PC-3 (cell line): ENCODE data around the gene PCSK5. TPM values are rescaled to one million over a fixed set of nuclear protein-coding genes. Genes with fewer than 3 reads are reported as not detected.

Experiments
- ATAC-seq: fragments of 200-7000 bp; cut with Tn5 transposase; 2 replicates; pipeline ENCODE4 v1.9.1; 2020; ENCODE audit warnings: mild to moderate bottlenecking, moderate library complexity
- BruUV-seq: library from RNA; stranded (reverse); fragments of 400-500 nt; replicated peaks from 2 replicates; lab custom pipeline; 2021; lab: Mats Ljungman, UMichigan
- CTCF ChIA-PET: fragments of 300-600 bp; sonication (Branson Sonifier 250); formaldehyde crosslinking; loops from one replicate; lab custom pipeline; 2022; ENCODE audit warnings: antibody characterized with exemption; lab: Charles Lee
- POLR2A ChIA-PET: fragments of 300-600 bp; sonication (Branson Sonifier 250); formaldehyde crosslinking; loops from one replicate; lab custom pipeline; 2022; ENCODE audit warnings: antibody characterized with exemption; ENCODE audit not compliant: unreplicated experiment; lab: Charles Lee
- DNase-seq: peaks from one replicate; pipeline ENCODE4 v3.0.0-alpha.2; 2015
- H2AFZ ChIP-seq: fragments of 300-600 bp; sonication (generic); 2 replicates; pipeline ENCODE4 v1.6.0; 2016; ENCODE audit warnings: antibody characterized with exemption, low read length
- H3F3A ChIP-seq: fragments of 300-600 bp; sonication (generic); one replicate; pipeline ENCODE4 v1.6.0; 2017; ENCODE audit warnings: antibody characterized with exemption, low read length, control low read depth, mild to moderate bottlenecking; ENCODE audit not compliant: unreplicated experiment
- H3K27ac ChIP-seq: fragments of 300-600 bp; sonication (generic); 2 replicates; pipeline ENCODE4 v1.5.1; 2016; ENCODE audit warnings: mild to moderate bottlenecking, low read length
- H3K27me3 ChIP-seq: fragments of 300-600 bp; sonication (generic); 2 replicates; pipeline ENCODE4 v1.6.1; 2016; ENCODE audit warnings: low read length, mixed read lengths
- H3K36me3 ChIP-seq: fragments of 300-600 bp; sonication (generic); 2 replicates; pipeline ENCODE4 v1.6.1; 2016; ENCODE audit warnings: low read depth, mixed run types, low read length, mixed read lengths
- H3K4me1 ChIP-seq: fragments of 300-600 bp; sonication (generic); 2 replicates; pipeline ENCODE4 v1.5.1; 2016; ENCODE audit warnings: low read length; ENCODE audit not compliant: insufficient read depth
- H3K4me2 ChIP-seq: fragments of 300-600 bp; sonication (generic); 2 replicates; pipeline ENCODE4 v1.6.0; 2016; ENCODE audit warnings: low read length
- H3K4me3 ChIP-seq: fragments of 300-600 bp; sonication (generic); 2 replicates; pipeline ENCODE4 v1.5.1; 2016; ENCODE audit warnings: mild to moderate bottlenecking, low read length, mixed read lengths
- H3K79me2 ChIP-seq: fragments of 300-600 bp; sonication (generic); 2 replicates; pipeline ENCODE4 v1.6.1; 2017; ENCODE audit warnings: low read length, mixed read lengths
- H3K9ac ChIP-seq: fragments of 300-600 bp; sonication (generic); 2 replicates; pipeline ENCODE4 v1.6.0; 2016; ENCODE audit warnings: mild to moderate bottlenecking, low read length
- H3K9me2 ChIP-seq: fragments of 300-600 bp; sonication (generic); replicated peaks from 2 replicates; pipeline ENCODE4 v1.6.1; 2016; ENCODE audit warnings: mixed run types, low read length, mixed read lengths
- H3K9me3 ChIP-seq: fragments of 300-600 bp; sonication (generic); 2 replicates; pipeline ENCODE4 v1.6.1; 2016; ENCODE audit warnings: low read length, mixed read lengths
- H4K20me1 ChIP-seq: fragments of 300-600 bp; sonication (generic); 2 replicates; pipeline ENCODE4 v1.6.1; 2016; ENCODE audit warnings: low read length, mixed read lengths
- EZH2 ChIP-seq: fragments of 300-600 bp; sonication (generic); IDR thresholded peaks from one replicate; pipeline ENCODE4 v1.6.1; 2017; ENCODE audit warnings: antibody characterized with exemption, mild to moderate bottlenecking, low read length; ENCODE audit not compliant: unreplicated experiment
- EZH2phosphoT487 ChIP-seq: fragments of 300-600 bp; sonication (generic); IDR thresholded peaks from 2 replicates; pipeline ENCODE4 v1.6.1; 2018; ENCODE audit warnings: mild to moderate bottlenecking, antibody characterized with exemption, low read length, borderline replicate concordance
- intact Hi-C: fragments of 100-400 bp; cut with micrococcal nuclease; formaldehyde crosslinking; loops from 2 replicates; pipeline ENCODE4 v1.9.0; 2023
- total RNA-seq: library from RNA; depleted of rRNA; stranded (reverse); fragments of >200 nt; gene quantifications from 2 replicates; pipeline ENCODE4 v1.2.3, GENCODE V29; 2014
- TF ChIP-seq, protein P1 (sequence below): fragments of 300-600 bp; sonication (generic); conservative IDR thresholded peaks from 2 replicates; pipeline ENCODE4 v1.5.1; 2017; ENCODE audit warnings: antibody characterized with exemption, low read depth, mild to moderate bottlenecking, low read length

The PCSK5 gene
- total RNA-seq, 1 experiment from 2014 or later = not detected

DNA sequence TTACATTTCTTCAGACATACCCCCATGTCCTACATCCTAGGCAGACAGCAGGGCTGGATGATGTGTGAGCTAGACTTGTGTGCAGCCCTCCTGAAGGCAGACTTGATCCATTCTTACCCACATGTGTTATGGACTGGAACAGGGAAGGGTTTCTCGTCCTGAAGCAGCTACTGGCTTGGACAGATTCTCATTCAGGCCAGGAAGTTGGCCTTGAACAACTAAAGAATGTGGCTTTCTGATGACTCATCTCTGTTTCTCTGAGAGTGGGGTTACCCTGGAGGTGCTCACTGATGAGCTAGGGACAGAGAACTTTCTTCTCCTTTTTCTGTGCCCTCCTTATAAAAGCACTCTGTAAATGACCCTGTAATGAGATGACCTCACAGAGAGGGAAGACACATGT lies 246.5 kb downstream of the PCSK5 start:
- H3K9ac ChIP-seq = no peak overlapping the region
- no peak overlapping the region for H2AFZ ChIP-seq
- TF ChIP-seq EZH2phosphoT487 = no peak
- TF ChIP-seq EZH2 = no peak
- TF ChIP-seq, protein P1, sequence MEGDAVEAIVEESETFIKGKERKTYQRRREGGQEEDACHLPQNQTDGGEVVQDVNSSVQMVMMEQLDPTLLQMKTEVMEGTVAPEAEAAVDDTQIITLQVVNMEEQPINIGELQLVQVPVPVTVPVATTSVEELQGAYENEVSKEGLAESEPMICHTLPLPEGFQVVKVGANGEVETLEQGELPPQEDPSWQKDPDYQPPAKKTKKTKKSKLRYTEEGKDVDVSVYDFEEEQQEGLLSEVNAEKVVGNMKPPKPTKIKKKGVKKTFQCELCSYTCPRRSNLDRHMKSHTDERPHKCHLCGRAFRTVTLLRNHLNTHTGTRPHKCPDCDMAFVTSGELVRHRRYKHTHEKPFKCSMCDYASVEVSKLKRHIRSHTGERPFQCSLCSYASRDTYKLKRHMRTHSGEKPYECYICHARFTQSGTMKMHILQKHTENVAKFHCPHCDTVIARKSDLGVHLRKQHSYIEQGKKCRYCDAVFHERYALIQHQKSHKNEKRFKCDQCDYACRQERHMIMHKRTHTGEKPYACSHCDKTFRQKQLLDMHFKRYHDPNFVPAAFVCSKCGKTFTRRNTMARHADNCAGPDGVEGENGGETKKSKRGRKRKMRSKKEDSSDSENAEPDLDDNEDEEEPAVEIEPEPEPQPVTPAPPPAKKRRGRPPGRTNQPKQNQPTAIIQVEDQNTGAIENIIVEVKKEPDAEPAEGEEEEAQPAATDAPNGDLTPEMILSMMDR = no peak
- H3K36me3 ChIP-seq = no peaks in the 10 kb centered on the region
- ChIA-PET POLR2A (no interaction called here), CTCF (no interaction called here)
- H3K9me2 ChIP-seq = no peaks in the 10 kb centered on the region
- no peaks in the 10 kb centered on the region for H3K4me1 ChIP-seq
- BruUV-seq = no TSS peak
- intact Hi-C loops = no loop called here
- ATAC-seq (no peak), DNase-seq (no peak)
- no peaks in the 10 kb centered on the region for H3K27me3 ChIP-seq
- H3K9me3 ChIP-seq = no peaks in the 10 kb centered on the region
- H4K20me1 ChIP-seq = no peaks in the 10 kb centered on the region
- no peak overlapping the region for H3K27ac ChIP-seq
- H3K4me3 ChIP-seq = no peak overlapping the region
- no peaks in the 10 kb centered on the region for H3F3A ChIP-seq
- H3K4me2 ChIP-seq = no peak overlapping the region
- H3K79me2 ChIP-seq = no peaks in the 10 kb centered on the region

DNA sequence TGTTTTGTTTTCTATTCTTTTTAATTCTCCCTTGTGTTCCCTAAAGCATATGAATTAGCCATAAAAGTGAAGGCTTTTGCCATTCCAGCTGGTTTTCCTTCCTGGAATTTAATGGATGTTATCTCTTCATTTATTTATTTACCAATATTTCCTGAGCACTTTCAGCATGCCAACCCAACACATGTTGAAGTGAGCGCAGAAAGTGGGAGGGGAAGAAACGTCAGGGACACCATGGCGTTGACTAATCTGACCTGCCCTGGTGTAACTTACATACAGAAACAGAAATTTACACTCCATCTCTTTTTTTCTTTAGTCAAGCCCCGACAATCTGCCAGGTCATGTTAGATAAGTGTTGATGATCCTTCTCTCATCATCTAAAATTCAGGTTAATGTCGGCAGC lies 247.5 kb downstream of the PCSK5 start:
- intact Hi-C loops = no loop called here
- Histone ChIP-seq H3K4me1 (no peaks in the 10 kb centered on the region), H3K4me2 (no peak overlapping the region), H3K27me3 (no peaks in the 10 kb centered on the region), H3K79me2 (no peaks in the 10 kb centered on the region), H3K9ac (no peak overlapping the region), H4K20me1 (no peaks in the 10 kb centered on the region), H2AFZ (no peak overlapping the region), H3K36me3 (no peaks in the 10 kb centered on the region), H3K9me2 (no peaks in the 10 kb centered on the region), H3F3A (no peaks in the 10 kb centered on the region), H3K4me3 (no peak overlapping the region), H3K27ac (no peak overlapping the region), H3K9me3 (no peaks in the 10 kb centered on the region)
- ATAC-seq = no peak
- TF ChIP-seq EZH2 = no peak
- TF ChIP-seq EZH2phosphoT487 = no peak
- TF ChIP-seq, protein P1 = no peak
- CTCF ChIA-PET = no interaction called here
- BruUV-seq = no TSS peak
- POLR2A ChIA-PET = no interaction called here
- DNase-seq = no peak

DNA sequence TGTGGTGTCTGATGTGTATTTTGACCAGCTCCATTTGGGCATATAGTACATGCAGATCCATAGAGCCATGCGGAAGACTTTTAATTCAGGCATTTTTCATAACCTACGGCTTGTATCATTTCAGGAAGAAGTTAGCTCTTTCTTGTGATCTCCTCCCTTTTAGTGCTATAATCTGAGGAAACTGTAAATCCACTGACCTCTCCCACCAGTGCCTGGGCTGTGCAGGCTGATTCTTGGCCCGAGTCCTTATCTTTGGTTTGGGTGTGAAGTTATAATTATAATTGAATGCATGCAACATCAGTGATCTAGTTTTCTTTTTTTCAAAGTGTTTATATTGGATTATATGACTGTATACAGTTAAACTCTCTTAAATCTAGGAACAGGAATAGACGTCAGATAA lies 247.9 kb downstream of the PCSK5 start:
- Histone ChIP-seq H2AFZ (no peak overlapping the region), H3K79me2 (no peaks in the 10 kb centered on the region), H3K4me1 (no peaks in the 10 kb centered on the region), H3K36me3 (no peaks in the 10 kb centered on the region), H3F3A (no peaks in the 10 kb centered on the region), H3K27me3 (no peaks in the 10 kb centered on the region), H3K27ac (no peak overlapping the region), H3K4me3 (no peak overlapping the region), H3K9ac (no peak overlapping the region), H4K20me1 (no peaks in the 10 kb centered on the region), H3K9me2 (no peaks in the 10 kb centered on the region), H3K4me2 (no peak overlapping the region), H3K9me3 (no peaks in the 10 kb centered on the region)
- ATAC-seq = no peak
- BruUV-seq = no TSS peak
- POLR2A ChIA-PET = no interaction called here
- CTCF ChIA-PET = no interaction called here
- intact Hi-C loops = no loop called here
- TF ChIP-seq, protein P1 = no peak
- TF ChIP-seq EZH2 = no peak
- TF ChIP-seq EZH2phosphoT487 = no peak
- no peak for DNase-seq
